SK-N-MC (cell line): ENCODE measurements around the gene CALCOCO1.

Experiments used
- EZH2 ChIP-seq: fragments of 200-600 bp; sonication (generic); IDR thresholded peaks from one replicate; pipeline ENCODE4 v1.6.1; 2017; ENCODE audit warnings: antibody characterized with exemption
- FOXP2 ChIP-seq: optimal IDR thresholded peaks from 2 replicates; pipeline ENCODE3; 2011; ENCODE audit warnings: mild to moderate bottlenecking, moderate library complexity; ENCODE audit not compliant: insufficient read depth; ENCODE audit errors: extremely low read length, control extremely low read depth
- POLR2AphosphoS5 ChIP-seq: IDR thresholded peaks from 2 replicates; pipeline ENCODE4 v1.6.1; 2012; ENCODE audit warnings: mild to moderate bottlenecking, low read depth, low read length, borderline replicate concordance

GRCh38 chr12:53747095-53747494 lies 19.8 kb upstream of the CALCOCO1 start:
- TF ChIP-seq EZH2 (no peak), FOXP2 (no peak), POLR2AphosphoS5 (no peak)
